ENCODE results near the gene SLC9A8.

- TF ChIP-seq REST (IDR thresholded peaks at IDR 0.05; ENCODE audit: borderline replicate concordance), result no peak
- TF ChIP-seq CTCF (IDR thresholded peaks at IDR 0.05; ENCODE audit: poor library complexity, severe bottlenecking), result no peak
Measured at GRCh38 chr20:49803418-49803817, 9.2 kb upstream of the SLC9A8 start.

Measured in neural cell (in vitro differentiated cells).